Measurements from ENCODE around the gene SERPIND1. TPM values are rescaled to one million over a fixed set of nuclear protein-coding genes. Genes with fewer than 3 reads are reported as not detected.
"Not testable (repeated sequence)": the region's sequence is repeated elsewhere in the genome, so short reads cannot be mapped to it uniquely, and the experiment has no call there.

The SERPIND1 gene
- total RNA-seq, 4 donors from 2014 or later, result 0.24 to 0.37 TPM; not detected in 2

DNA sequence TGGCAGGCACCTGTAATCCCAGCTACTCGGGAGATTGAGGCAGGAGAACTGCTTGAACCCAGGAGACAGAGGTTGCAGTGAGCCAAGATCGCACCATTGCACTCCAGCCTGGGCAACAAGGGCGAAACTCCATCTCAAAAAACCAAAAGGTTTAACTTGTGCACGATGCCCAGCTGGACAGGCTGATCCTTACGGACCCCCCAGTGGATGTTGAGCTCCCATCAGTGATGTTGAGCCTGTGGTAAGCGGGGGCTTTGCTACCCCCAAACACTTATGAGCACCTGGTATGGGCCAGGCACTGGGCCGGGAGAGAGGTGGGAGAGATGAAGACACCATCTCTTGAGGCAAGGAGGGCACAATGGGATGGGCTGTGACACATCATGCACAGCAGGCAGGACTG is 7.4 kb upstream of the SERPIND1 start:
- DNase-seq (ENCODE audit: low spot score), result no peak
- ATAC-seq (ENCODE audit: low FRiP score), result no peak
- TF ChIP-seq, protein P1, sequence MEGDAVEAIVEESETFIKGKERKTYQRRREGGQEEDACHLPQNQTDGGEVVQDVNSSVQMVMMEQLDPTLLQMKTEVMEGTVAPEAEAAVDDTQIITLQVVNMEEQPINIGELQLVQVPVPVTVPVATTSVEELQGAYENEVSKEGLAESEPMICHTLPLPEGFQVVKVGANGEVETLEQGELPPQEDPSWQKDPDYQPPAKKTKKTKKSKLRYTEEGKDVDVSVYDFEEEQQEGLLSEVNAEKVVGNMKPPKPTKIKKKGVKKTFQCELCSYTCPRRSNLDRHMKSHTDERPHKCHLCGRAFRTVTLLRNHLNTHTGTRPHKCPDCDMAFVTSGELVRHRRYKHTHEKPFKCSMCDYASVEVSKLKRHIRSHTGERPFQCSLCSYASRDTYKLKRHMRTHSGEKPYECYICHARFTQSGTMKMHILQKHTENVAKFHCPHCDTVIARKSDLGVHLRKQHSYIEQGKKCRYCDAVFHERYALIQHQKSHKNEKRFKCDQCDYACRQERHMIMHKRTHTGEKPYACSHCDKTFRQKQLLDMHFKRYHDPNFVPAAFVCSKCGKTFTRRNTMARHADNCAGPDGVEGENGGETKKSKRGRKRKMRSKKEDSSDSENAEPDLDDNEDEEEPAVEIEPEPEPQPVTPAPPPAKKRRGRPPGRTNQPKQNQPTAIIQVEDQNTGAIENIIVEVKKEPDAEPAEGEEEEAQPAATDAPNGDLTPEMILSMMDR (IDR thresholded peaks at IDR 0.05), result no peak

DNA sequence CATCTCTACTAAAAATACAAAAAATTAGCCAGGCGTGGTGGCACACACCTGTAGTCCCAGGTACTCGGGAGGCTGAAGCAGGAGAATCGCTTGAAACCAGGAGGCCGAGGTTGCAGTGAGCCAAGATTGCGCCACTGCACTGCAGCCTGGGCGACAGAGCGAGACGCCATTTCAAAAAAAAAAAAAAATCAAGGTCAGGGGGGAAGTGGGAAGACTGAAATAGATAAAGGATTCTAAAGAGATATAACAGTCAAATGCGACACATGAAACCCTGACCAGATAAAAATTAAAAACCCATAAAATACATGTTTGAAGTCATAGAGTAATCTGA is 4.5 kb upstream of the SERPIND1 start:
- not testable (repeated sequence) for ATAC-seq (ENCODE audit: low FRiP score); DNase-seq (ENCODE audit: low spot score)

DNA sequence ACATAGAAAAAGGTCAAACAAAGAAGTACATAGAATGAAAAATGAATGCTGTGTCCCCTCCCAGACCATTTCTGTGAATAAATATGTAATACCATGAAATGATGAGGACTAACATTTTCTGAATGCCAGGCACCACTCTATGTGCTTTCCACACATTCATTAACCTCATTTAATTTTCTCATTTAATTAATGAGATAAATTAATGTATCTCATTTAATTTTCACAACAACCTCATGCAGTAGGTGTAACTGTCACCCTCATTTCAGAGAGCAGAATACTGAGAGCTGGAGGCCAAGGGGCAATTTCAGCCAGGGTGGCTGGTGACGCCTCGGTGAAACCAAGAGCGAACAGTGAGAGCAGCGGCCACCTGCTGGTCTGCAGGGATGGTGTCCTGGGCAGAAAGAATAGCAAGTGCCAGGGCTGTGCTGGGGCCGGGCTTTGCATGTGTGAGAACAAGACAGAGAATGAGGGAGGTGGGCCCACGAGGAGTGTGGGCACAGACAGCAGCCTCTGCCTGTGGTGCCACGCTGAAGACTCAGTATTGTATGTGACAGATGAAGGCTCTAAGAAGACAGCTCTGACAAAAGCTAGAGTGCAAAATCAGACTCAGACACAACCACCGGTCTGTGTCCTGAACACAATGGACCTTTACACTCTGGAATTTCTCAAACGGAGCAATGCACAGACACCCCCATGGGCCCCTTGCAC is 1.8 kb upstream of the SERPIND1 start:
- TF ChIP-seq, protein P1 (IDR thresholded peaks at IDR 0.05), result no peak
- no peak for DNase-seq (ENCODE audit: low spot score)
- ATAC-seq (ENCODE audit: low FRiP score), result no peak

DNA sequence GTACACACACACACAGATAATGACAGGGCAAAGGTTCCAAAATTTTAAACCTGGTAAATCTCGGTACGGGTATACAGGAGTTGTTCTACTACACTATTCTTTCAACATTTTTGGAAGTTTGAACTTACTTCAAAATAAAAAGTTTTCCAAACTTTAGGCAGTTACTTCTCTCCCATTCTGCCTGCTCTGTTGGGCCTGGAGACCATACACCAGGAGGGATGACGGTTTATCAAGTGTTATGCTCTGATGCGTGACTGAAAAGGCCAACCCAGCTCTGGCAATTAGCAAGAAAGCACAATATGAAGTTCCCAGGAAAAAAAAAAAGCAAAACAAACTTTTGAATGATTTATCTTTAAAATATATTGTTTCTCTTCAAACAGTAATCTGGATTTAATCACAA is 969 bp downstream of the SERPIND1 start:
- ATAC-seq (ENCODE audit: low FRiP score) (no peak), DNase-seq (ENCODE audit: low spot score) (no peak)
- TF ChIP-seq, protein P1 (IDR thresholded peaks at IDR 0.05), result no peak

DNA sequence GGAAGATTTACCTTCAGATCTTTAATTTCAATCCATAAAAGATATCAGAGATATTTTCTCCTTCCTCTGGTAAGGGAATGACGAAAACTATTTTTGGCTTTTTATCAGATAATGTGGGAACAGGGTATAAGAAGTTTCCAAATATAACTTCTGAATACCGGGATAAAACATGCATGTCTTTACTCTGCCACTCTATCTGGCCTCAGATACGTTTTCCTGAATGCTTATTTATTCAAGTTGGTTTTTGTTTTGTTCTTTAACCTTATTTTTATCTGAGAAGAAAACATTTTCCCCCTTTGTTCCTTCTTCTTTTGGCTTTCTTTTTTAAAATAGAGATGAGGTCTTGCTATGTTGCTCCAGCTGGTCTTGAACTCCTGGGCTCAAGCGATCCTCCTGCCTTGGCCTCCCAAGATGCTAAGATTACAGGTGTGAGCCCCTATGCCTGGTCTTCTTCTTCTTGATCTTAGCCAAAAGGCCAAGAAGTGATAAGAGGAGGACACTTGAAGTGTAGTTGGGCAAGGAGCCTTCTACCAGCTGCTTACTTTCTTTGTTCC is 1.5 kb downstream of the SERPIND1 start:
- DNase-seq (ENCODE audit: low spot score), result no peak
- TF ChIP-seq, protein P1 (IDR thresholded peaks at IDR 0.05), result no peak

DNA sequence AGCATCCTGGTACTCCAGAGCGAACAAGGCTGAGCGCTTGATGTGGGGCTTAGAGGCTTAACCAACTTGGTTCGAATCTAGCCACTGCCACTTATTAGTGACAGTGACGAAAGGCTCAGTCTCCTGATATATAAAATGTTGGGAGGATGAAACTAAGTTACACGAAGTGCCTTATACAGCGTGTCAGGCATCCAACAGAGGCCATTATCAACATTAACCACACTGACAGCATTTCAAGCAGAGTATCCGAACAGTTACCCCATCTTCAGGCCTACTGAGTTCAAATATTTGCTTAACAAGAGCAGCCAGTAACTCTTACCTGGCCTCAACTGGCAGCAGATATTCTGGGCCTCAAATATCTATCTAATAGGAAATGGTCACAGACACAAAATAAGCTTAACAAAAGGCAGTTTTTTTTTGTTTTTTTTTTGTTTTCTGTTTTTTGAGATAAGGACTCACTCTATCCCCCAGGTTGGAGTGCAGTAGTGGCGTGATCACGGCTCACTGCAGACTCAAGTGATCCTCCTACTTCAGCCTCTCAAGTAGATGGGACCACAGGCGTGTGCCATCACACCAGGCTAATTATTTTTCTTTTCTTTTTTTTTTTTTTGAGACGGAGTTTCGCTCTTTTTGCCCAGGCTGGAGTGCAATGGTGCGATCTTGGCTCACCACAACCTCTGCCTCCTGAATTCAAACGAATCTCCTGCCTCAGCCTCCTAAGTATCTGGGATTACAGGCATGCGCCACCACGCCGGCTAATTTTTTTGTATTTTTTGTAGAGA is 2.9 kb downstream of the SERPIND1 start:
- DNase-seq (ENCODE audit: low spot score) (no peak), ATAC-seq (ENCODE audit: low FRiP score) (no peak)
- TF ChIP-seq, protein P1 (IDR thresholded peaks at IDR 0.05), result no peak

More for the DNA sequence above, 1.5 kb downstream of the SERPIND1 start:
- no peak for ATAC-seq (ENCODE audit: low FRiP score)

DNA sequence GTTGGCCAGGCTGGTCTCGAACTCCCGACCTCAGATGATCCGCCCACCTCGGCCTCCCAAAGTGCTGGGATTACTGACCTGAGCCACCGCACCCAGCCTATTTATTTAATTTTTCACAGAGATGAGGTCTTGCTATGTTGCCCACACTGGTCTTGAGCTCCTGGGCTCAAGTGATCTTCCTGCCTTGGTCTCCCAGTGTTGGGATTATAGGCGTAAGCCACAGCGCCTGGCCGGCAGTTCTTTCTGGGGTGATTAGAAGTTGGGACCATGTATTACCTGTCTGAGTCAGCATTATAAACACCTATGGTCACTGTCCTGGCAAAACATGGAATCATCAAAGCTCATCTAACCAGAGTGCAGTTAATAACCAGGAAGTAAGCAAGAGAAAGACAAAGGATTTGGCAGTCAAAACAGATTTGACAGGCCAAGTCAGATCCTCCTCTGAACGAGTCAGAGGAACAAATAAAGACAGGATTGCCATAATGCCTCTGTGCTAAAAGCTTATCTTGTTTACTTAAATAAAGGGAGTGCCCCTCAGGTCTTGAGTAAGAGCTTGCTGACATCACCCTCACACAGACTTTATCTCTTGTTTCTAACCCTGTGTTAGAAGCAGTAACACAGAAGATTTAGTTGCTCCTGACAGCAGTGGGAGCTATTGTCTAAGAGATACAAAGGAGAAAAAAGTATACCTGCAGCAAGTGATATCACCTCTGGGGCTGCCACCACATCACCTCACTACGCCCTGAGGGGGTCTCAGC is 3.7 kb downstream of the SERPIND1 start:
- peak; percentile 91 for ATAC-seq (ENCODE audit: low FRiP score)

More for the DNA sequence above, 3.7 kb downstream of the SERPIND1 start:
- DNase-seq (ENCODE audit: low spot score), result no peak
- TF ChIP-seq, protein P1 (IDR thresholded peaks at IDR 0.05), result no peak

Data from omental fat pad (tissue), 4 donors.